HCT116 (cell line): ENCODE measurements around the gene KRT26.

ENCODE experiments used
- CTCF ChIP-seq, 3 experiments: fragments of 200-600 bp in 1 of 3; sonication (generic) in 1 of 3; IDR thresholded peaks in 2 of 3; conservative IDR thresholded peaks in 1 of 3; 2 replicates each; pipeline ENCODE4 v1.5.1; 2012 to 2017; ENCODE audit warnings: low read depth in 2 of 3, low read length in 2 of 3, antibody characterized with exemption in 1 of 3, borderline replicate concordance in 1 of 3, control low read depth in 1 of 3, mild to moderate bottlenecking in 1 of 3, mixed read lengths in 1 of 3, mixed run types in 1 of 3, moderate library complexity in 1 of 3; ENCODE audit not compliant: insufficient read depth in 1 of 3
- EZH2 ChIP-seq: fragments of 200-600 bp; sonication (generic); IDR thresholded peaks from 2 replicates; pipeline ENCODE4 v1.6.1; 2017; ENCODE audit warnings: antibody characterized with exemption, mixed run types

GRCh38 chr17:40763752-40764151 is 8.2 kb downstream of the KRT26 start:
- no peak for TF ChIP-seq CTCF (IDR thresholded peaks at IDR 0.05 in 2 of 3, conservative IDR thresholded peaks at IDR 0.05 in 1 of 3; ENCODE audit: borderline replicate concordance in 1 of 3, insufficient read depth in 1 of 3, low read depth in 2 of 3, low read length in 2 of 3)
- TF ChIP-seq EZH2: no peak
